ENCODE results near the gene OTUD7B.
"Not testable (repeated sequence)": the region's sequence is repeated elsewhere in the genome, so short reads cannot be mapped to it uniquely, and the experiment has no call there.

The OTUD7B gene

DNA sequence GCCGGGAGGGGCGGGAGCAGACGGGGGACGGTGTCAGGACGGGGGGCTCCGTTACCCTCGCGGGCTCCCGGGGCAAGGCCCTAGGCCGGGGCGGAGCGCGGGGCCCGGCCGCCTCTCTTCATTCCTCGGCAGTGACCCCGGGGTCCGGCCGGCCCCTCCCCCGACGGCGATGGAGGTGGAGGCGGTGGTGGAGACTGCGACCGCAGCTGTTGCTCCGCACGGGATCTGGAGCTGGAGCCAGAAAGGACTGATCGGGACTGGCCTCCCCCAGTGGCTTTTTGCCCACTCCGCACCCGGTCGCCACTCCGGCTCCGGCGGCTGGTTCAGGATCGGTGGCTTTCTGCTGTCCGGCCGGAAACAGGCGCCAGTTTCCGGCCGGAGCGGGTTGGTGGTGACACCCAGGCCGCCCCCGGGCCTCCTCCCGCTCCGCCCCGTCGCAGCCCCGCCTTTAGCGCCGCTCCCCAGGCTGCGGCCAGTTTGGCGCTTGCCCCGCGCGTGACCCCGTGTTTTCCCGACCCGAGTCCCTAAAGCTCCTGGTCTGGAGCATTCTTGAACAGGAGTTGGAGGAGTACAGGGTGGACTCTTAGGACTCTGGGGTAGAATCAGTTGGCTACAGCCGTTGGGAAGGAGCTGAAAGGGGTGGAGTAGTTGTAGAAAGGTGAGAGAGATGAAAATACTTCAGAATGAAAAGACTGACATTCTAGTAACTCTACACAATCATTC lies at the start of gene OTUD7B:
Gene OTUD7B, minus strand, starts transcription at position 334 of the 723 bp plus-strand sequence. CDS start 33,216 bp downstream, outside the sequence.
- peak; percentile 60 for DNase-seq (ENCODE audit: low spot score)

DNA sequence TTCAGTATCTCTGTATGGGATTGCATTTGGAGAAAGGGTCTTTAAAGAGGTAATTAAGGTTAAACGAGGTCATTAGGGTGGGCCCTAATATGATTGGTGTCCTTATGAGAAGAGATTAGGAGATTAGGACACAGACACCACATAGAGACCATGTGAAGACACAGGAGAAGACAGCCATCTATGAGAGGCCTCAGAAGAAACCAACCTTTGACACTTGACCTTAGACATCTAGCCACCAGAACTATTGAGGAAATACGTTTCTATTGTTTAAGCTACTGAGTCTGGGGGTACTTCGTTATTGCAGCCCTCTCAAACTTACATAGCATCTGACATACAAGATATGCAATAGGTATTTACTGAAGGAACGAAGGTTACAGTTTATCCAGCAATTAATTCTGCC lies 49.7 kb upstream of the OTUD7B start:
- DNase-seq (ENCODE audit: low spot score), result no peak

DNA sequence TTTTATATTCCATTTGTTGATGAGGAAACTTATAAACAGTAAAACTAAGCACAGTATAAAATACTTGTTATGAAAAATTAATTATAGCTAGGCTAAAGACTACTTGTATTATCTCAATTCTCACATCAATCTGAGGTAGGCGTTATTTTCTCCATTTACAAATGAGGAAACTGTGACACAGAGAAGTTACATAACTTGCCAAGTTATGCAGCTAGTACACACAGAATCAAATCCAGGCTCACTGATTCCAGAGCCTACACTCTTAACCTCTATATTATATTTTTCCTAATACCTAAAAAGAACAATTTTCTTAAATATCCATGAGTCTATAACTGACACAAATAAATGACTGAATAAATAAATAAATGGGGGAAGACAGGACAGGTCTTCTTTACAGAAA lies 45.9 kb upstream of the OTUD7B start:
- no peak for DNase-seq (ENCODE audit: low spot score)

DNA sequence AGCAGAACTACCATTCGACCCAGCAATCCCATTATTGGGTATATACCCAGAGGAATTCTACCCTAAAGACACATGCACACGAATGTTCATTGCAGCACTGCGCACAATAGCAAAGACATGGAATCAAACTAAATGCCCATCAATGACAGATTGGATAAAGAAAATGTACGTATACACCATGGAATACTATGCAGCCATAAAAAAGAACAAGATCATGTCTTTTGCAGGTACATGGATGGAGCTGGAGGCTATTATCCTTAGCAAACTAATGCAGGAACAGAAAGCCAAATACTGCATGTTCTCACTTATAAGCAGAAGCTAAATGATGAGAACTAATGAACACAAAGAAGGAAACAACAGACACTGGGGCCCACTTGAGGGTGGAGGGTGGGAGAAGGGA lies 45.0 kb upstream of the OTUD7B start:
- not testable (repeated sequence) for DNase-seq (ENCODE audit: low spot score)

DNA sequence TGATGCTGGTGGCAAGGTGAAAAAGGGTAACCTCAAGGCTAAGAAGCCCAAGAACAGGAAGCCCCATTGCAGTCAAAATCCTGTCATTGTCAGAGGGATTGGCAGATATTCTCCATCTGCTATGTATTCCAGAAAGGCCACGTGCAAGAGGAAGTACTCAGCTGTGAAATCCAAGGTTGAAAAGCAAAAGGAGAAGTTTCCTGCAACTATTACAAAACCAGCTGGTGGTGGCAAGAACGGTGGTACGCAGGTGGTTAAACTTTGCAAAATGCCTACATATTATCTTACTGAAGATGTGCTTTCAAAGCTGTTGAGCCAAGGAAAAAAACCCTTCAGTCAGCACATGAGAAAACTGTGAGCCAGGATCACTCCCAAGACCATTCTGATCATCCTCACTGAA lies 43.4 kb upstream of the OTUD7B start:
- DNase-seq (ENCODE audit: low spot score), result no peak

DNA sequence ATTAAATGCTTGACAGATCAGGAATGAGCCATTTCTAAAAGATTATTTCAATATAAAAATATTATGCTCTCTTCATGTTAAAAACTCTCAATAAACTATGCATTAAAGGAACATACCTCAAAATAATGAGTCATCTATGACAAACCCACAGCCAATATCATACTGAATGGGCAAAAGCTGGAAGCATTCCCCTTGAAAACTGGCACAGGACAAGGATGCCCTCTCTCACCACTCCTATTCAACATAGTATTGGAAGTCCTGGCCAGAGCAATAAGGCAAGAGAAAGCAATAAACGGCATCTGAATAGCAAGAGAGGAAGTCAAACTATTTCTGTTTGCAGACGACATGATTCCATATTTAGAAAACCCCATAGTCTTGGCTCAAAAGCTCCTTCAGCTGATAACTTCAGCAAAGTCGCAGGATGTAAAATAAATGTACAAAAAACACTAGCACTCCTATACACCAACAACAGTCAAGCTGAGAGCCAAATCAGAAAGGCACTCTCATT lies 41.4 kb upstream of the OTUD7B start:
- DNase-seq (ENCODE audit: low spot score), result not testable (repeated sequence)

DNA sequence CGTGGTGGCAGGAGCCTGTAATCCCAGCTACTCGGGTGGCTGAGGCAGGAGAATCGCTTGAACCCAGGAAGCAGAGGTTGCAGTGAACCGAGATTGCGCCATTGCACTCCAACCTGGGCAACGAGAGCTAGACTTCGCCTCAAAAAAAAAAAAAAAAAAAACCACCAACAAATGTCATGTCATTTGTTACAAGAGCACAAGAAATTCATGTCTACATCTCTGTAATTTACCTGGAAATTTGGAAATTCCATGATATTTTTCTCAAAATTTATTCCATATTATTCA lies 40.5 kb upstream of the OTUD7B start:
- DNase-seq (ENCODE audit: low spot score), result no peak

DNA sequence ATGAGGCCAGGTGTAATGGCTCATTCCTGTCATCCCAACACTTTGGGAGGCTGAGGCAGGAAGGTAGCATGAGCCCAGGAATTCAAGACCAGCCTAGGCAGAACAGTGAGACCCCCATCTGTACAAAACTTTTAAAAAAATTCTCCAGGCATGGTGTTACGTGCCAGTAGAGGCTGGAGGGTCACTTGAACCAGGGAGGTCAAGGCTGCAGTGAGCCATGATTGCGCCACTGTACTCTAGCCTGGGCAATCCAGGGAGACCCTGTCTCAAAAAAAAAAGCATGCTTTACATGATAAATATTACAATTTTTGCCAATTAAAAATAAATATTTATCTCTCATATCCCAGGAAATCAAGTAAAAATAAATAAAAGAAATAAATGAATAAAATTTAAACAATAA lies 39.4 kb upstream of the OTUD7B start:
- no peak for DNase-seq (ENCODE audit: low spot score)

DNA sequence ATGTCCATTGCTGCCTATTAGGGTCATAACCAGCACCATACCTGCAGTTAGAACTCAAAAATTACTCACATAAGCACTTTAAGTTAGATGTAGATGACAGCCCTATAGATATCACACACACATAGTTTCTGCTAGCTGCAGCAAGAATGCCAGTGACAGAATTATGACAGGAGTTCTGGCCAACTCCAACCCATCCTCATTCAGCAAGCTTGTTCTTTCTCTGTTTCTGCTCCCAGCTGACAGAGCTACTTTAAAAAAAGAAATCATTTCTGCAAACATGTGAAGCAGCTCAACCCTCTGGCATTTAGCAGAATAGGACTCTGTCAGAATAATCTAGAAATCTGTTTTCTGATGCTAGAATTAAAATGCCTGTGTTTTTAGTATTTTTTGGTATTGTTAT lies 23.8 kb upstream of the OTUD7B start:
- no peak for DNase-seq (ENCODE audit: low spot score)

DNA sequence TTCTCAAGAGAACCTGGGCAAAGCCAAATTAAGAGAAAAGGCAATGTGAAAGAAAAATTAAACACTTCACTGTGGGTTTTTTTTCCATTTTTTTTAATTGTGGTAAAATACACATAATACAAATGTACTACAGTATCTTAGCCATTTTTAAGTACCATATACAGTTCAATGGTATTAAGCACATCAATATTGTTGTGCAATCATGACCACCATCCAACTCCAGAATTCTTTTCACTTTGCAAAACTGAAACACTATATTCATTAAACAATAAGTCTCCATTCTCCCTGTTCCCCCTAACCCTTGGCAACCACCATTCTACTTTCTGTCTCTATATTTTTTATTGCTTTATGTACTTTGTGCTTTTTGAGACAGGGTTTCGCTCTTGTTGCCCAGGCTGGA lies 17.8 kb upstream of the OTUD7B start:
- DNase-seq (ENCODE audit: low spot score), result no peak

DNA sequence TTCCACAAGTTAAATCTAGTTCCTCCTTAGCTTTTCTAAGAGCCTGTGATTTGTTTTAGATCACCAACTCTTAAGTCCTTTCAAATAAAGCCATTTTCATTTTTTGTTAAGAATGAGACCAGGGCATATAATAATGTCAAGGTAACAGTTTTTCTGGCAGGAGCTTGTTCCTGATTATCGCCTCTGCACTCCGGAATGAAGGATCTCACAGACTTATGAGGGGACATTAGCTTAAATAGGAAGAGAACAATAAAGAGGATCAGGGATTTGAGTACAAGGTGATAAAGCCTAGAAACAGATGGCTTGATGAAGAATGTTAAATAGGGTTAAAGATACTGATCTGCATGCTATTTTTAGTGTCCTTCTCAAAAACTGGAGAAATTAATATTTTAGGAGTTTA lies 13.6 kb upstream of the OTUD7B start:
- no peak for DNase-seq (ENCODE audit: low spot score)

DNA sequence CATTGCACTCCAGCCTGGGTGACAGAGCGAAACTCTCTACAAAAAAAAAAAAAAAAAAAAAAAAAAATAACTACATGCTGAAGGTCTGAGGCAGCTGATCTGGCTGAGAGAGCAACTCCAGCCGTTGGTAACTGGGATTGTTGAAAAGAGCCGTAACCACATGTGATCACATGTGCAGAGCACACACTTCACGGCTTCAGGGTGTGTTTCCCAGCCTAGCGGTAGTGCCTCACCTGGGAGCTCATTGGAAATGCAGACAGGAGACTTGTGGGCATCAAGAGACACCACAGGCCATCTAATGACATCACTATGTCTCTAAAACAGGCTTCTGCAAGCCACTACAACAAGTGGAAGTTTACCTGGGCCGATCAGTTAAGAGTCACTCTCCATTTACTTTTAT lies 11.8 kb upstream of the OTUD7B start:
- no peak for DNase-seq (ENCODE audit: low spot score)

DNA sequence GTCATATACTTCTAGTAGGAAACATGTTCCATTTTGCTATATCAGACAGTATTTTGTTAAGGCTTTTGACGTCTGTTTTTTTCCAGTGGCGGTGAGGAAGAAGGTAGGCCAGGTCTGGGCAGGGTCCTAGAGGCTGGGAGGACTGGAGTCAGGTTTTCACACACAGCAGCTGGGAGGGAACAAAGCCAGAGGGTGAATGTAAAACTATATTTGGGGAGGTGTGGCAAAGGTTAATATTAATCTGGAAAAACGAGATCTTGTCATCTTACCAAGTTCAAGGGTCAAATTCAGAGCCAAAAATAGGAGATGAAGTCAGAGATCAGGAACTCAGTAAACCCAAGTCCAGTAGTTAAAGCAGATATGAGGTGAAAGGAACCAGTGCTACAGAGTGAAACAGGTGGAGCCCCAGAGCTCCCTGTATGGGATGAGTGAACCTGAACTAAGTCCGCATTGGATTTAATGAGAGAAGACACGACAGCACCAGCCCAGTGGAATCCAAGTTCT lies 10.7 kb upstream of the OTUD7B start:
- no peak for DNase-seq (ENCODE audit: low spot score)

DNA sequence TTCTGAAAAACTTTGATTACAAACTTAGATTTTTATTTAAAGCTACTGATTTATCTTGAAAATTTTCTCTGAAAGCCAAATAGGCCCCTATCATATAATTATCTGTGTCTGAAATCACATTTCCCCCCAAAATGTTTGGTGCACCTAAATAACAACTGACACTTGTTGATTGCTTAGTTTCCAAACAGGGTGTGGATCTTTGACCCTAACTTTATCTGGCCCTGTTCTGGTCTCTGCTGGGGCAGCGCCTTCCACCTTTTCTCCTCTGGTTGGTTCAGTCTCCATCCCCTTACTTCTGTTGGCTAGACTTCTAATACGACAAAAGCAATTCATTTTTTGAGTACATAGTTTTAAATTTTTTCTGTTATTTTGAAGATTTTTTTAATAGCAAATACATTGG lies 10.2 kb upstream of the OTUD7B start:
- no peak for DNase-seq (ENCODE audit: low spot score)

DNA sequence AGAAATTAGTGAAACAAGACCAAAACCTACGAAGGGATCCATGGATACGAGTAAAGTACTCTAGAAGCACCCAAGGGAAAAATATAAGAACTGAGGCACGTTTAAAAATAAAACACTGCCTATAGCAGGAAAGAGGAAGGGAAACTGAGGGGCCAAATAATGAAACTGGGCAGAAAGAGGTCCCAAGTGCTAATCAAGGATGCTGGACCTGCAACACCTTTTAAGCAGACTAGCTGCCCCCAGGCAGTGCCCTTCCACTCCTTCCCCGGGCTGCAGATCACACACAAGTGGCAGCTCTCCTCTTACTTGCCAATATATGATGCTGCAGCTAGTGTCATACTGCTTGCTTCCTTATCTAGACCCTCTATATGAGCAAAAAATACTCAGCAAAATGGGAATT lies 7.6 kb upstream of the OTUD7B start:
- DNase-seq (ENCODE audit: low spot score), result no peak

DNA sequence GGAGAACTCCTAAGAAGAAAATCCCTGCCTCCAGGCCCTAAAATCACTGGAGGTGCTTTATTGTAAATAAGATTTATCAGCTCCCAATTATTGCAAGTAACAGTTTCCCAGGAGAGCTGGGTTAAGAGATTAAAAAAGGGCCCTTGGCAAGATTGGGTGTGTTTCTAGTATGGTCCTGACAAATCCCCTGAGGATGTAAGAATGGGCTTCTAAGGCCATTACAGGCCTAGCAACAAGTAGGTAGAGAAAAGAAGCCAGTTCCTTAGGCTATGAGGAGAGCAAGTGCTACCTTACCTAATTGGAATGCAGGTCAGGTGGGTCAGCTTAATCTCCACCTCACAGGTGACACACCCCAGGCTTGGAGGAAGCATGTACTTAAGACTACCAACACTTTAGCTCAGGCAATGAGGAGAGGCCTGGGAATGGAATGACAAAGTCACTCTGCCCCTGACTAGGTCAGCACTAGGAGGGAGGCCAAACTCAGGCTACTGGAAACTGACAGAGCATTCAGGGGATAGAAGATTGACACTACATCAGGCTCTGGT lies 6.8 kb upstream of the OTUD7B start:
- no peak for DNase-seq (ENCODE audit: low spot score)

DNA sequence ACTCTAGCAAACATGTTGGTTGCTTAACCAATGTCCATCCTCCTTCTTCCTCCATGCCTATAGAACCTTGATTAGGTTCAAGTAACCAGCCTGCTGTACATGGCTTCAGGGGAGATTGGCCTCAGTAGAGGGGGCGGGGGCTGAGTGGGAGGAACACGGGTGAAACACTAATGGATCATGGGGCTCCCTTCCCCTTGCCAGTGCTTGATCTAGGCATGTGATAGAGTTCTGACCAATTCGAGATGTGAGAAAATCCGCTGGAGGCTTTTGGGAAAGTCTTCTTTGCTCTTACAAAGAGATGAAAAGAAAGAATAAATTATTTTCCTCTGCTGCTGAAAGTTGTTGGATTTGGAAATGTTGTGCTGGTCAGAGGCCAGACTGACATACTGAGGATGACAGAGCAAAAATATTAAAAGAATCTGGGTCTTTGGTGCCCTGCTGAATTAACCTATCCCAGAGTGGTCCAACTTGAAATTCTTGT lies 5.2 kb upstream of the OTUD7B start:
- no peak for DNase-seq (ENCODE audit: low spot score)

DNA sequence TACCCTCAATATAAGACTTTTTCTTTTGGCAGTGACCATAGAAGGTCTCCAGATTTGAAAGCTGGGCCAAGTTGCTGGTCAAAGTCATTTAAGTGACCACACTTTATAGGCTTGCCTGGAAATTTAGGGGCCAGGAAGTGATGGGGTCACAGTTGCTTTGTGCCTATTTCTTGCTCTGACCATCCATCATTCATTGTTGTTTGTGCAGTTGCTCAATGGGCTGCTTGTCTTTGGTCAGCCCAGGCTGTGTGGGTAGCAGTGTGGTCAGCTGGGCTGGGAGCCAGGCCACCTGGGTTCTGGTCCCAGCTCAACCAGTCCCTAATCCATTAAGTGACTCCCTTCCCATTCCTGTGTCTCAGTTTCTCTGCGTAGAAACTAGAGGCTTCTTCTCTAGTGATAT lies 2.1 kb upstream of the OTUD7B start:
- no peak for DNase-seq (ENCODE audit: low spot score)

DNA sequence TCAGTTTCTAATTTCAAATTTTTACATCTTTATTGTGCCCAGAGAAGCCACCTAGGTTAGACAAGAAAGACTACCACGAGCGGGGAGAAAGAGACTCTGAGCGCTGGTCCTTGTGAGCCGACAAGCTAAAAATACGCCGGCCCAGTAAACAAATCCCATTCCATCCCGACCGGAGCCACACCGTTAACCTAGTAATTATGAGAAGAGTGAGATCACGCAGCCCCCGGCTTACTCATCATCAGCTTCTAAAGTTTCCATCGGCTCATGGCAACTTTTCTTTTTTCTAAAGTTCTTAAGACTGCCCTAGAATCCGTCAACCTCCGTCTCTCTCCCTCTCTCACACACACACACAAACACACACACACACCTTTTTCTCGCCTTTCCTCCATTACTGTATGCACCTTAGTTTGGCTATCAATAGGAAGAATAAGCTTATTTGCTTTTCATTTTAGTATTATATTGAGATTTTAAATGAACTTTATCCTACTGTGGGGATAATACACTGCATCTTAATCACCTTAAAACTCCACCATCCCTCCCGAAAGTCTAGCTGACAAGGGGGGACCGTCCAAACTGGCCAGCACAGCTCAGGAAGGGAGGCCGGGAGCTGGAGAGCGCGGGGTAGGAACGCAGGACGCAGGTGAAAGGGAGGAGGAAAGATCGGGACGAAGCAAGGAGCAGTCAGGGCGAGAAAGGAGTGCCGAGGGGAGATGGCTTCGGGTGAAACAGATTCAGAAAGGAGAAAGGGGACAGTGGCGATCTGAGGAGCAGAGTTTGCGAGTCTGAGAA lies 728 bp downstream of the OTUD7B start:
- DNase-seq (ENCODE audit: low spot score), result peak; percentile 51

DNA sequence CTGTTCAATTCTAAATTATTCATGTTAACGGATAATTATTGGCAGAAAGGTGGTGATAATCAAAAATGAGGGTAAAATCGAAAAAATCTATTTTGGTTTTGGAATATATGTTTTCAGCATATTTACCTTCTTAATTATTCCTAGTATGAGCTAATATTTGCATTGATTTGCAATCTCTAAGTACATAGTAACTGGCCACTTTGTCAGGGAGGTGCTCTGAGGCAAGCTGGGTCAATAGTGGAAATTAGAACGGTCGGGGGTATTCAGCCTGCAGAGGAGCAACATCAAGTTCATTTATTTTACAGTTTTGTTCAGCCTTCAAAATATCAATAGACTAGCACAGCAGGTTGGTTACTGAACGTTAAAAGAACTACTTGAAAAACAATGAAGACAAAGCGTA lies 1.8 kb downstream of the OTUD7B start:
- DNase-seq (ENCODE audit: low spot score), result no peak

DNA sequence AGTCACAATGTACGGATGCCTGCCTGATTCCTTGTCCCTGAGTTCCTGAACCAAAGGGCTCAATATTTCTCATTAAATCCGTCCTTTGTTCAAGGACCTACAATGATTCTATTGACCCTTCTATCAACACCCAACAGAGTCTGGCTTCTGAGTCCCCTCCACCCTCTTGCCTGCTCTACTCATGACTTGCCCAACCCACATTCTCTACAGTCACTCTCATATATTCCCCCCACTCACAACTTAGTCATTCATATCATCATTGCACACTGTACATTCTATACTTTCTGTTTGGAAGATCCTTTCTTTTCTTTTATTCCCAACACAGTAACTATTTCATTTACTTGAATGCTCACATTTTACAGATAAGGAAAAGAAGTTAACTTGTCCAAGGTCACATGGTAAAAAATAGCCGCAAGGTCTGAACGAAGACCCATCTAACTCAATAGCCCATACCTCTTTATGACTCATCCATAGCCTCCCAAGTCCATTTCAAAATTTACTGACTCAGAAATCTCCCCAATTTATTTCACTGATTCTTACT lies 3.6 kb downstream of the OTUD7B start:
- no peak for DNase-seq (ENCODE audit: low spot score)

DNA sequence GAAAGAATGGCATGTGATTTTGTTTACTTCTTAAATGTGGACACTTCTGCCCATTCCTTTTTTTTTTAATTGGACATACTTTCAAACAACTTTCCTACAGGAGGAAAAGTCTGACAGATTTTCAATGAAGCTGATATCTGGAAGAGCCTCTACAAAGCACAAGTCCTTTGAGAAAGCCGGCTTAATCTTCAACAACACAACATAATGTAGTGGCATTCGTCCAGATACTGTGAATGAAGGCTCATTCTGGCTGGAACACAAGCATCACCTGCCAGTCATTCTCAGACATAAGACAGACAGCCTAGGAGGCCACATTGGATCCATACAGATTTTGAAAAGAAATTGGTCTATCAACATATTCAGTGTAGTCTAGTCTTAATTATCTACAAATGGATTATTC lies 4.9 kb downstream of the OTUD7B start:
- no peak for DNase-seq (ENCODE audit: low spot score)

DNA sequence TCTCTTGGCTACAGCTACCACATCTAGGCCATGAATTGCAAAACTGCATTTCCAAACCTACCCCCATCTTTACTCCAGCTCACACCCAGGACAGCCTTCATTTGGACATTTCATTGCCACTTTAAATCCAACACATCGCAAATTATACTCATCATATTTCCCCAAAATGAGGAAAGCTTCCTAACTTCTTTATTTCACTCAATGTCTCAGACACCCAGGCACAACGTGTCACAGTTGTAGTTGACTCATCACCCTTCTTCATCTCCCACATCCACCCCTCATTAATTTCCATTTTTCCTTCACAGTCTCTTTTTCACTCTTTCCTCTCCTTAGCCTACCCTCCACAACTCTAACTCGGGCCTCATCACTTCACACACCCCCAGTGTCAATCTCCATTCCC lies 6.7 kb downstream of the OTUD7B start:
- DNase-seq (ENCODE audit: low spot score), result no peak

Data from CD4-positive, alpha-beta T cell treated with Interleukin-2 at 100 ng/mL for 4 hours (primary cell).